NCI-H526 (cell line): ENCODE data around the gene ENHO.

Experiments
- DNase-seq, 2 experiments: peaks; one replicate each; lab custom pipeline; 2025; lab: John Stamatoyannopoulos, UW

The ENHO gene

GRCh38 chr9:34522971-34523797 is at the start of gene ENHO:
Gene ENHO (minus strand): TSS chr9:34522990. CDS start chr9:34521695, 1,295 bp downstream.
- DNase-seq = peak; percentile 78 to 95

- no peak for DNase-seq
Observed at GRCh38 chr9:34572092-34572491, 49.3 kb upstream of the ENHO start.

- no peak for DNase-seq
Observed at GRCh38 chr9:34571481-34571810, 48.7 kb upstream of the ENHO start.

GRCh38 chr9:34570809-34571480 is 48.2 kb upstream of the ENHO start:
- no peak for DNase-seq

- no peak for DNase-seq
Observed at GRCh38 chr9:34570376-34570775, 47.6 kb upstream of the ENHO start.

GRCh38 chr9:34568774-34569173 is 46.0 kb upstream of the ENHO start:
- DNase-seq = no peak

- DNase-seq = no peak
Observed at GRCh38 chr9:34568133-34568532, 45.3 kb upstream of the ENHO start.

- no peak for DNase-seq
Observed at GRCh38 chr9:34566972-34567371, 44.2 kb upstream of the ENHO start.

- DNase-seq = no peak
Observed at GRCh38 chr9:34566322-34566721, 43.5 kb upstream of the ENHO start.

GRCh38 chr9:34565856-34566255 is 43.1 kb upstream of the ENHO start:
- no peak for DNase-seq

- no peak for DNase-seq
Observed at GRCh38 chr9:34564617-34565016, 41.8 kb upstream of the ENHO start.

GRCh38 chr9:34563262-34563661 is 40.5 kb upstream of the ENHO start:
- no peak for DNase-seq

GRCh38 chr9:34562135-34562745 is 39.5 kb upstream of the ENHO start:
- DNase-seq = peak in 1 of 2 experiments; percentile 39

GRCh38 chr9:34560599-34561214 is 37.9 kb upstream of the ENHO start:
- DNase-seq = no peak

GRCh38 chr9:34559624-34560455 is 37.0 kb upstream of the ENHO start:
- no peak for DNase-seq

GRCh38 chr9:34558919-34559623 is 36.3 kb upstream of the ENHO start:
- no peak for DNase-seq

GRCh38 chr9:34558364-34558763 is 35.6 kb upstream of the ENHO start:
- no peak for DNase-seq

- no peak for DNase-seq
Observed at GRCh38 chr9:34557426-34558321, 34.9 kb upstream of the ENHO start.

- no peak for DNase-seq
Observed at GRCh38 chr9:34556949-34557348, 34.2 kb upstream of the ENHO start.

GRCh38 chr9:34555936-34556525 is 33.2 kb upstream of the ENHO start:
- no peak for DNase-seq
